HEK293 (cell line): ENCODE measurements around the gene ENTREP3.

Experiments used
- CTCF ChIA-PET: fragments of 350-600 bp; formaldehyde crosslinking; extraction: SDS; loops from one replicate; lab custom pipeline; 2021; ENCODE audit warnings: antibody characterized with exemption; lab: Yijun Ruan, JAX
- POLR2A ChIA-PET: fragments of 300-600 bp; formaldehyde crosslinking; extraction: SDS; loops from one replicate; lab custom pipeline; 2020; ENCODE audit warnings: antibody characterized with exemption, inconsistent platforms; lab: Yijun Ruan, JAX
- H3K27ac ChIP-seq: fragments of 200-500 bp; sonication (Bioruptor generic); 2 replicates; pipeline ENCODE4 v1.5.1; 2014; ENCODE audit warnings: low read depth, low read length, control low read depth, inconsistent platforms; ENCODE audit errors: extremely low read depth
- H3K36me3 ChIP-seq, 2 experiments: fragments of 200-500 bp in 1 of 2; sonication (Bioruptor generic) in 1 of 2; 1 replicate in 1 of 2; 2 replicates in 1 of 2; pipeline ENCODE4 v1.5.1; 2014 to 2017; ENCODE audit warnings: inconsistent platforms in 2 of 2, low read length in 2 of 2; ENCODE audit not compliant: control insufficient read depth in 2 of 2, insufficient read depth in 1 of 2
- H3K4me1 ChIP-seq: fragments of 200-500 bp; sonication (Bioruptor generic); 2 replicates; pipeline ENCODE4 v1.5.1; 2014; ENCODE audit warnings: mild to moderate bottlenecking, low read length, inconsistent platforms; ENCODE audit not compliant: control insufficient read depth, insufficient read depth
- H3K4me3 ChIP-seq: 2 replicates; pipeline ENCODE4 v1.5.1; 2011; ENCODE audit warnings: low read depth, mild to moderate bottlenecking, control low read depth, low read length, moderate library complexity
- H3K9me3 ChIP-seq: fragments of 200-500 bp; sonication (Bioruptor generic); 2 replicates; pipeline ENCODE4 v1.5.1; 2014; ENCODE audit warnings: low read depth, low read length, inconsistent platforms; ENCODE audit not compliant: control insufficient read depth, insufficient read depth
- BCL11B ChIP-seq: fragments of 450-650 bp; formaldehyde crosslinking; IDR thresholded peaks from 2 replicates; pipeline ENCODE4 v1.5.1; 2016; ENCODE audit warnings: low read depth, missing biosample characterization, missing genetic modification characterization
- GLIS2 ChIP-seq: fragments of 450-650 bp; formaldehyde crosslinking; IDR thresholded peaks from 2 replicates; pipeline ENCODE4 v1.5.1; 2016; ENCODE audit warnings: missing biosample characterization, missing genetic modification characterization
- HIC1 ChIP-seq: fragments of 450-650 bp; formaldehyde crosslinking; IDR thresholded peaks from 2 replicates; pipeline ENCODE4 v1.5.1; 2016; ENCODE audit warnings: missing biosample characterization, missing genetic modification characterization
- HOXC10 ChIP-seq: sonication (generic); formaldehyde crosslinking; IDR thresholded peaks from 2 replicates; pipeline ENCODE4 v1.8.1; 2023; ENCODE audit warnings: mild to moderate bottlenecking, missing genetic modification reagents
- KLF1 ChIP-seq: fragments of 450-650 bp; formaldehyde crosslinking; IDR thresholded peaks from 2 replicates; pipeline ENCODE4 v1.5.1; 2016; ENCODE audit warnings: missing biosample characterization, missing genetic modification characterization
- KLF7 ChIP-seq: fragments of 450-650 bp; formaldehyde crosslinking; IDR thresholded peaks from 2 replicates; pipeline ENCODE4 v1.5.1; 2016; ENCODE audit warnings: missing biosample characterization, missing genetic modification characterization, borderline replicate concordance
- KLF8 ChIP-seq: fragments of 450-650 bp; formaldehyde crosslinking; IDR thresholded peaks from 2 replicates; pipeline ENCODE4 v1.5.1; 2016; ENCODE audit warnings: missing biosample characterization, missing genetic modification characterization
- MZF1 ChIP-seq: fragments of 450-650 bp; formaldehyde crosslinking; IDR thresholded peaks from 2 replicates; pipeline ENCODE4 v1.5.1; 2017; ENCODE audit warnings: missing biosample characterization, missing genetic modification characterization, borderline replicate concordance
- OVOL3 ChIP-seq: fragments of 450-650 bp; formaldehyde crosslinking; IDR thresholded peaks from 2 replicates; pipeline ENCODE4 v1.5.1; 2016; ENCODE audit warnings: missing biosample characterization, missing genetic modification characterization
- SP2 ChIP-seq: fragments of 450-650 bp; formaldehyde crosslinking; IDR thresholded peaks from 2 replicates; pipeline ENCODE4 v1.5.1; 2016; ENCODE audit warnings: missing biosample characterization, missing genetic modification characterization
- SP7 ChIP-seq: fragments of 450-650 bp; formaldehyde crosslinking; IDR thresholded peaks from 2 replicates; pipeline ENCODE4 v1.5.1; 2016; ENCODE audit warnings: missing biosample characterization, missing genetic modification characterization
- YY1 ChIP-seq: fragments of 450-650 bp; formaldehyde crosslinking; IDR thresholded peaks from 2 replicates; pipeline ENCODE4 v1.5.1; 2018; ENCODE audit warnings: missing biosample characterization, missing genetic modification characterization
- YY2 ChIP-seq: fragments of 450-650 bp; formaldehyde crosslinking; IDR thresholded peaks from 2 replicates; pipeline ENCODE4 v1.5.1; 2016; ENCODE audit warnings: missing biosample characterization, missing genetic modification characterization
- ZBTB10 ChIP-seq: fragments of 450-650 bp; formaldehyde crosslinking; IDR thresholded peaks from 2 replicates; pipeline ENCODE4 v1.5.1; 2016; ENCODE audit warnings: missing biosample characterization, missing genetic modification characterization
- ZBTB17 ChIP-seq: fragments of 450-650 bp; formaldehyde crosslinking; IDR thresholded peaks from 2 replicates; pipeline ENCODE4 v1.5.1; 2016; ENCODE audit warnings: missing biosample characterization, missing genetic modification characterization
- ZIC2 ChIP-seq: fragments of 450-650 bp; formaldehyde crosslinking; IDR thresholded peaks from 2 replicates; pipeline ENCODE4 v1.5.1; 2016; ENCODE audit warnings: missing biosample characterization, missing genetic modification characterization
- ZNF10 ChIP-seq: fragments of 450-650 bp; formaldehyde crosslinking; IDR thresholded peaks from 2 replicates; pipeline ENCODE4 v1.5.1; 2017; ENCODE audit warnings: missing biosample characterization, missing genetic modification characterization
- ZNF138 ChIP-seq: fragments of 450-650 bp; formaldehyde crosslinking; IDR thresholded peaks from 2 replicates; pipeline ENCODE4 v1.5.1; 2016; ENCODE audit warnings: missing biosample characterization, missing genetic modification characterization, borderline replicate concordance
- ZNF221 ChIP-seq: fragments of 450-650 bp; formaldehyde crosslinking; IDR thresholded peaks from 2 replicates; pipeline ENCODE4 v1.5.1; 2017; ENCODE audit warnings: missing biosample characterization, missing genetic modification characterization, borderline replicate concordance
- ZNF335 ChIP-seq: fragments of 450-650 bp; formaldehyde crosslinking; conservative IDR thresholded peaks from 2 replicates; pipeline ENCODE4 v1.5.1; 2016; ENCODE audit warnings: missing biosample characterization, missing genetic modification characterization
- ZNF394 ChIP-seq: fragments of 450-650 bp; formaldehyde crosslinking; IDR thresholded peaks from 2 replicates; pipeline ENCODE4 v1.5.1; 2016; ENCODE audit warnings: missing biosample characterization, missing genetic modification characterization, mild to moderate bottlenecking, moderate library complexity, borderline replicate concordance
- ZNF544 ChIP-seq: fragments of 450-650 bp; formaldehyde crosslinking; IDR thresholded peaks from 2 replicates; pipeline ENCODE4 v1.5.0; 2017; ENCODE audit warnings: missing biosample characterization, missing genetic modification characterization
- ZNF560 ChIP-seq: fragments of 450-650 bp; formaldehyde crosslinking; IDR thresholded peaks from 2 replicates; pipeline ENCODE4 v1.5.1; 2017; ENCODE audit warnings: missing biosample characterization, missing genetic modification characterization, borderline replicate concordance
- ZNF600 ChIP-seq: fragments of 450-650 bp; formaldehyde crosslinking; IDR thresholded peaks from 2 replicates; pipeline ENCODE4 v1.5.1; 2016; ENCODE audit warnings: missing biosample characterization, missing genetic modification characterization
- ZNF639 ChIP-seq: fragments of 450-650 bp; formaldehyde crosslinking; IDR thresholded peaks from 2 replicates; pipeline ENCODE4 v1.5.1; 2016; ENCODE audit warnings: missing biosample characterization, missing genetic modification characterization
- ZNF660 ChIP-seq: fragments of 450-650 bp; IDR thresholded peaks from 2 replicates; pipeline ENCODE4 v1.5.1; 2018; ENCODE audit warnings: missing biosample characterization, mild to moderate bottlenecking, missing genetic modification characterization
- ZNF76 ChIP-seq: fragments of 450-650 bp; formaldehyde crosslinking; IDR thresholded peaks from 2 replicates; pipeline ENCODE4; 2016; ENCODE audit warnings: low read depth, missing biosample characterization, missing genetic modification characterization, borderline replicate concordance
- ZNF843 ChIP-seq: fragments of 450-650 bp; formaldehyde crosslinking; IDR thresholded peaks from 2 replicates; pipeline ENCODE4 v1.5.1; 2016; ENCODE audit warnings: missing biosample characterization, missing genetic modification characterization
- TF ChIP-seq, protein P1 (sequence below): fragments of 450-650 bp; formaldehyde crosslinking; IDR thresholded peaks from 2 replicates; pipeline ENCODE4 v1.5.1; 2016; ENCODE audit warnings: missing biosample characterization, missing genetic modification characterization

ENTREP3 gene

GRCh38 chr1:155261852-155262673, 6.8 kb upstream of the ENTREP3 start, which contains the start of gene SCAMP3:
TSS of gene SCAMP3 (minus strand) at chr1:155262360. CDS start at chr1:155262151, 209 bp downstream.
- no peaks in the 10 kb centered on the region for H3K9me3 ChIP-seq
- peaks cover 10 to 74% of the 10 kb centered on the region in 2 experiments for H3K36me3 ChIP-seq
- CTCF ChIA-PET: interaction anchor here (0.6 to 6.2 kb wide), 4 partner anchors 12 to 335 kb away, joined by 3 to 91 read pairs (median 6); no protein-coding TSS in a partner anchor
- H3K4me1 ChIP-seq: no peaks in the 10 kb centered on the region
- POLR2A ChIA-PET: interaction anchor here (0.6 to 4.2 kb wide), 16 partner anchors 10 to 89 kb away, joined by 3 to 54 read pairs (median 4); partner anchors contain the start of genes CLK2, HCN3 and KRTCAP2
- H3K27ac ChIP-seq: peak within 1 kb of the TSS; percentile 61
- H3K4me3 ChIP-seq: peak within 1 kb of the TSS; percentile 91
- no peak for TF ChIP-seq ZNF221 (tag by site-specific recombination)
- TF ChIP-seq ZIC2 (tag by site-specific recombination): no peak
- TF ChIP-seq HOXC10 (CRISPR knock-in tag): no peak
- peak; percentile 60 for TF ChIP-seq KLF1 (tag by site-specific recombination)
- TF ChIP-seq SP7 (tag by site-specific recombination): 0 out of 2 replicates have a peak, but pooled peaks have one; percentile 55
- TF ChIP-seq ZNF335 (tag by site-specific recombination): peak; percentile 78
- TF ChIP-seq KLF7: no peak; the same call in 1 of the 2 replicates
- TF ChIP-seq ZNF600: peak; percentile 54; the same call in 1 of the 2 replicates
- TF ChIP-seq SP2 (tag by site-specific recombination): peak; percentile 96
- TF ChIP-seq GLIS2: peak; percentile 62
- 0 out of 2 replicates have a peak, but pooled peaks have one; percentile 32 for TF ChIP-seq MZF1 (tag by site-specific recombination)
- peak; percentile 41; the same call in 1 of the 2 replicates for TF ChIP-seq ZNF10 (tag by site-specific recombination)
- TF ChIP-seq ZBTB10: peak; percentile 59; the same call in 1 of the 2 replicates
- no peak for TF ChIP-seq ZNF560 (tag by site-specific recombination)
- 0 out of 2 replicates have a peak, but pooled peaks have one; percentile 14 for TF ChIP-seq YY1 (tag by site-specific recombination)
- 0 out of 2 replicates have a peak, but pooled peaks have one; percentile 25 for TF ChIP-seq YY2 (tag by site-specific recombination)
- peak; percentile 98 for TF ChIP-seq ZNF76
- peak; percentile 53; the same call in 1 of the 2 replicates for TF ChIP-seq ZNF843
- TF ChIP-seq ZNF394 (tag by site-specific recombination): peak; percentile 70; the same call in 1 of the 2 replicates
- peak; percentile 29 for TF ChIP-seq ZNF639
- TF ChIP-seq ZNF660: peak; percentile 72; the same call in 1 of the 2 replicates
- 0 out of 2 replicates have a peak, but pooled peaks have one; percentile 40 for TF ChIP-seq ZNF138
- TF ChIP-seq ZNF544: no peak
- TF ChIP-seq KLF8: peak; percentile 81
- TF ChIP-seq HIC1 (tag by site-specific recombination): peak; percentile 97
- peak; percentile 56; the same call in 1 of the 2 replicates for TF ChIP-seq BCL11B (tag by site-specific recombination)
- peak; percentile 97 for TF ChIP-seq ZBTB17 (tag by site-specific recombination)
- 0 out of 2 replicates have a peak, but pooled peaks have one; percentile 22 for TF ChIP-seq OVOL3 (tag by site-specific recombination)
- TF ChIP-seq, protein P1, sequence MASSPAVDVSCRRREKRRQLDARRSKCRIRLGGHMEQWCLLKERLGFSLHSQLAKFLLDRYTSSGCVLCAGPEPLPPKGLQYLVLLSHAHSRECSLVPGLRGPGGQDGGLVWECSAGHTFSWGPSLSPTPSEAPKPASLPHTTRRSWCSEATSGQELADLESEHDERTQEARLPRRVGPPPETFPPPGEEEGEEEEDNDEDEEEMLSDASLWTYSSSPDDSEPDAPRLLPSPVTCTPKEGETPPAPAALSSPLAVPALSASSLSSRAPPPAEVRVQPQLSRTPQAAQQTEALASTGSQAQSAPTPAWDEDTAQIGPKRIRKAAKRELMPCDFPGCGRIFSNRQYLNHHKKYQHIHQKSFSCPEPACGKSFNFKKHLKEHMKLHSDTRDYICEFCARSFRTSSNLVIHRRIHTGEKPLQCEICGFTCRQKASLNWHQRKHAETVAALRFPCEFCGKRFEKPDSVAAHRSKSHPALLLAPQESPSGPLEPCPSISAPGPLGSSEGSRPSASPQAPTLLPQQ (tag by site-specific recombination): peak; percentile 41; the same call in 1 of the 2 replicates
